Measurements from ENCODE around the gene DIAPH2. TPM values are rescaled to one million over a fixed set of nuclear protein-coding genes. Genes with fewer than 3 reads are reported as not detected.

Gene DIAPH2
- total RNA-seq, 2 donors from 2014 or later = 21.5 to 51.8 TPM

- no peak overlapping the region for H3K27ac Mint-ChIP-seq
- H3K27me3 Mint-ChIP-seq (ENCODE audit: insufficient read depth) = no peaks in the 10 kb centered on the region
- no peak overlapping the region for H3K4me3 ChIP-seq (ENCODE audit: low read length)
- H3K36me3 ChIP-seq (ENCODE audit: control insufficient read depth, insufficient read depth, low read length) = no peaks in the 10 kb centered on the region
- no peak for DNase-seq
- H3K4me1 Mint-ChIP-seq = peaks cover 4% of the 10 kb centered on the region
- no peak overlapping the region for H3K9ac ChIP-seq (ENCODE audit: extremely low read depth, low read length, poor library complexity, severe bottlenecking)
- no peaks in the 10 kb centered on the region for H3K9me3 ChIP-seq (ENCODE audit: control insufficient read depth, low read length)
- TF ChIP-seq, protein P1, sequence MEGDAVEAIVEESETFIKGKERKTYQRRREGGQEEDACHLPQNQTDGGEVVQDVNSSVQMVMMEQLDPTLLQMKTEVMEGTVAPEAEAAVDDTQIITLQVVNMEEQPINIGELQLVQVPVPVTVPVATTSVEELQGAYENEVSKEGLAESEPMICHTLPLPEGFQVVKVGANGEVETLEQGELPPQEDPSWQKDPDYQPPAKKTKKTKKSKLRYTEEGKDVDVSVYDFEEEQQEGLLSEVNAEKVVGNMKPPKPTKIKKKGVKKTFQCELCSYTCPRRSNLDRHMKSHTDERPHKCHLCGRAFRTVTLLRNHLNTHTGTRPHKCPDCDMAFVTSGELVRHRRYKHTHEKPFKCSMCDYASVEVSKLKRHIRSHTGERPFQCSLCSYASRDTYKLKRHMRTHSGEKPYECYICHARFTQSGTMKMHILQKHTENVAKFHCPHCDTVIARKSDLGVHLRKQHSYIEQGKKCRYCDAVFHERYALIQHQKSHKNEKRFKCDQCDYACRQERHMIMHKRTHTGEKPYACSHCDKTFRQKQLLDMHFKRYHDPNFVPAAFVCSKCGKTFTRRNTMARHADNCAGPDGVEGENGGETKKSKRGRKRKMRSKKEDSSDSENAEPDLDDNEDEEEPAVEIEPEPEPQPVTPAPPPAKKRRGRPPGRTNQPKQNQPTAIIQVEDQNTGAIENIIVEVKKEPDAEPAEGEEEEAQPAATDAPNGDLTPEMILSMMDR (conservative IDR thresholded peaks at IDR 0.05) = no peak
- no peaks in the 10 kb centered on the region for H3K9me3 Mint-ChIP-seq
- no peak overlapping the region for H3K4me3 Mint-ChIP-seq
- no peaks in the 10 kb centered on the region for H3K36me3 Mint-ChIP-seq (ENCODE audit: low read depth)
- H3K27me3 ChIP-seq (ENCODE audit: control insufficient read depth, insufficient read depth, low read length, poor library complexity, severe bottlenecking) = no peaks in the 10 kb centered on the region
- H3K4me1 ChIP-seq (ENCODE audit: control insufficient read depth, insufficient read depth, low read length) = no peaks in the 10 kb centered on the region
- H3K27ac ChIP-seq (ENCODE audit: low read depth, low read length) = no peak overlapping the region
- WGBS, 2 experiments (ENCODE audit: insufficient coverage in 1 of 2, insufficient read length in 1 of 2) = 95% methylated on average over 2 of the region's 2 CpGs; no CpG with 5 or more reads in 1 of the 2 experiments
Observed at GRCh38 chrX:96906741-96907140, 222.1 kb downstream of the DIAPH2 start.

- TF ChIP-seq, protein P1 (conservative IDR thresholded peaks at IDR 0.05) = no peak
- Histone ChIP-seq H3K36me3 (ENCODE audit: control insufficient read depth, insufficient read depth, low read length) (no peaks in the 10 kb centered on the region), H3K4me3 (ENCODE audit: low read length) (no peak overlapping the region), H3K27ac (ENCODE audit: low read depth, low read length) (no peak overlapping the region), H3K27me3 (ENCODE audit: control insufficient read depth, insufficient read depth, low read length, poor library complexity, severe bottlenecking) (no peaks in the 10 kb centered on the region), H3K4me1 (ENCODE audit: control insufficient read depth, insufficient read depth, low read length) (no peaks in the 10 kb centered on the region), H3K9ac (ENCODE audit: extremely low read depth, low read length, poor library complexity, severe bottlenecking) (no peak overlapping the region), H3K9me3 (ENCODE audit: control insufficient read depth, low read length) (no peaks in the 10 kb centered on the region)
- 100% methylated on average over 2 of the region's 3 CpGs; no CpG with 5 or more reads in 1 of the 2 experiments for WGBS, 2 experiments (ENCODE audit: insufficient coverage in 1 of 2, insufficient read length in 1 of 2)
- DNase-seq = no peak
- Mint-ChIP-seq H3K4me3 (no peak overlapping the region), H3K27me3 (ENCODE audit: insufficient read depth) (no peaks in the 10 kb centered on the region), H3K9me3 (no peaks in the 10 kb centered on the region), H3K4me1 (peaks cover 4% of the 10 kb centered on the region), H3K36me3 (ENCODE audit: low read depth) (no peaks in the 10 kb centered on the region), H3K27ac (no peak overlapping the region)
Observed at GRCh38 chrX:96907516-96908272, 223.1 kb downstream of the DIAPH2 start.

DNA sequence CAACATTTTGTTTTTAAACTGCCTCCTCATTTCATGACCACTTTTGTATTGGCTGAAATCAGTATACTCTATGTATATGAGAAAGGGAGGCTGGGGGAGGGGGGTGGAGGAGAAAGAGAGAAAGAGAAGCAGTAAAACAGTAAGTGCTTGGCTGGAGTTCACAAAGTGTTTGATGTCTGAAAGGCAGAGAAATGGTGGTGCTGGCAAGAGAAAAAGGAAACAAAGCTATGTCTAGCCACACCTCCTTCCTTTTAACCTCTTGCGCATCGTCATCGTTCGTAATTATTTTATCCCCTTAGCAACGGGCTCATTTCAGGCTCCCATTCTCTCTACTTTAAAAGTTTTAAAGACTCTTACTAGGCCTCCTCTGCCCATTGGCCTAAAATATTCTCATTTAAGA is 224.6 kb downstream of the DIAPH2 start:
- H3K36me3 Mint-ChIP-seq (ENCODE audit: low read depth) = no peaks in the 10 kb centered on the region
- H3K27ac Mint-ChIP-seq = peak overlapping the region; percentile 17
- H3K27me3 Mint-ChIP-seq (ENCODE audit: insufficient read depth) = no peaks in the 10 kb centered on the region
- Histone ChIP-seq H3K4me1 (ENCODE audit: control insufficient read depth, insufficient read depth, low read length) (no peaks in the 10 kb centered on the region), H3K4me3 (ENCODE audit: low read length) (no peak overlapping the region), H3K9me3 (ENCODE audit: control insufficient read depth, low read length) (no peaks in the 10 kb centered on the region), H3K9ac (ENCODE audit: extremely low read depth, low read length, poor library complexity, severe bottlenecking) (no peak overlapping the region), H3K27me3 (ENCODE audit: control insufficient read depth, insufficient read depth, low read length, poor library complexity, severe bottlenecking) (no peaks in the 10 kb centered on the region), H3K36me3 (ENCODE audit: control insufficient read depth, insufficient read depth, low read length) (no peaks in the 10 kb centered on the region), H3K27ac (ENCODE audit: low read depth, low read length) (no peak overlapping the region)
- no peaks in the 10 kb centered on the region for H3K9me3 Mint-ChIP-seq
- peaks cover 4% of the 10 kb centered on the region for H3K4me1 Mint-ChIP-seq
- no peak for DNase-seq
- TF ChIP-seq, protein P1 (conservative IDR thresholded peaks at IDR 0.05) = no peak
- no peak overlapping the region for H3K4me3 Mint-ChIP-seq
- WGBS, 2 experiments (ENCODE audit: insufficient coverage in 1 of 2, insufficient read length in 1 of 2) = 80 to 97% methylated on average over 2 to 5 of the region's 5 CpGs
